Spleen (tissue), 7 donors: ENCODE measurements around the gene RUSC2.

Experiments
- CTCF ChIP-seq, 11 experiments: fragments of 200-600 bp in 7 of 11; fragments of 450-650 bp in 4 of 11; sonication (generic) in 4 of 11; IDR thresholded peaks in 8 of 11; conservative IDR thresholded peaks in 3 of 11; 1 replicate in 7 of 11; 2 replicates in 4 of 11; pipeline versions ENCODE4 v1.4.0 to v1.8.0; 2016 to 2021; ENCODE audit warnings: antibody characterized with exemption in 11 of 11, inconsistent platforms in 4 of 11, mild to moderate bottlenecking in 1 of 11
- POLR2A ChIP-seq, 3 donors: fragments of 450-650 bp; IDR thresholded peaks; one replicate each; pipeline ENCODE4 v1.5.1; 2017; ENCODE audit warnings: antibody characterized with exemption in 3 of 3, mild to moderate bottlenecking in 1 of 3
- donor health status: DM: no; HTN: no; CAD: no; lungs with moderate emphysema.
- donor health status: DM: no; HTN: no; CAD: no.
- donor health status: DM: no; HTN: no; CAD: no.

DNA sequence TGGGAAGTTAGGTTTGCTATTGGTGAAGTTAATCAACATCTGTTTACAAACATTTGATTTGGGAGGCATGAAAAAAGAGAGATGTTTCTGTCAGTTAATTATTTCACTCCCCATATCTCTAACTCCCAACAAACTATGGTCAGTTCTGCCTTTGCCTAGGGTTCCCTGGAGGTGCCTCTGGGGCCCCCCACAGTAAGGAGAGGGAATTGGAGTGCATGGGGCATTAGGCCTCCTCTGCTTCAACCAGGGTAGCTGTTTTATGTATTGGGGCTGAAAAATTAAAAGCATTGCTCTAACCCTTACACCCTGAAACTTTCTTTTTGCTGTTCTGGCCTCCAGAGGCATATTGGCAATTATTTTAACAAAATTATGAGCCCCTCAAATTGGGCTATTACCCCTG lies 32.3 kb downstream of the RUSC2 start:
- TF ChIP-seq CTCF (IDR thresholded peaks at IDR 0.05 in 8 of 11, conservative IDR thresholded peaks at IDR 0.05 in 3 of 11) (no peak), POLR2A (IDR thresholded peaks at IDR 0.05) (no peak)
